Astrocyte (in vitro differentiated cells and primary cell): ENCODE results near the gene GRAMD1B. TPM values are rescaled to one million over a fixed set of nuclear protein-coding genes. Genes with fewer than 3 reads are reported as not detected.

Experiments used
- DNase-seq: peaks from one replicate; pipeline ENCODE4 v3.0.0-alpha.2; 2010; ENCODE audit warnings: low read depth
- FAIRE-seq: peaks from 2 replicates; lab custom pipeline; 2011; peaks lifted over from hg19 to GRCh38; lab: Jason Lieb, UNC
- H2AFZ ChIP-seq: 2 replicates; pipeline ENCODE4 v1.6.0; 2012; ENCODE audit warnings: low read depth, low read length, inconsistent platforms
- H3K27ac ChIP-seq: 2 replicates; pipeline ENCODE4 v1.5.1; 2011; ENCODE audit warnings: low read depth, low read length, inconsistent platforms
- H3K27me3 ChIP-seq: 2 replicates; pipeline ENCODE4 v1.6.0; 2011; ENCODE audit warnings: low read length, inconsistent platforms; ENCODE audit not compliant: insufficient read depth
- H3K36me3 ChIP-seq: 2 replicates; pipeline ENCODE4 v1.5.1; 2011; ENCODE audit warnings: low read length, inconsistent platforms; ENCODE audit not compliant: insufficient read depth
- H3K4me1 ChIP-seq: 2 replicates; pipeline ENCODE4 v1.5.1; 2011; ENCODE audit warnings: low read length, inconsistent platforms; ENCODE audit not compliant: insufficient read depth
- H3K4me2 ChIP-seq: 2 replicates; pipeline ENCODE4 v1.6.0; 2012; ENCODE audit warnings: low read length, inconsistent platforms
- H3K4me3 ChIP-seq: 2 replicates; pipeline ENCODE4 v1.5.1; 2011; ENCODE audit warnings: low read depth, mild to moderate bottlenecking, low read length, inconsistent platforms; ENCODE audit not compliant: insufficient read depth
- H3K79me2 ChIP-seq: 2 replicates; pipeline ENCODE4 v1.6.0; 2012; ENCODE audit warnings: mild to moderate bottlenecking, low read length, inconsistent platforms; ENCODE audit not compliant: insufficient read depth
- H3K9ac ChIP-seq: 2 replicates; pipeline ENCODE4 v1.6.0; 2012; ENCODE audit warnings: mild to moderate bottlenecking, low read length, inconsistent platforms
- H3K9me3 ChIP-seq: 2 replicates; pipeline ENCODE4 v1.5.1; 2012; ENCODE audit warnings: low read depth, mild to moderate bottlenecking, low read length, inconsistent platforms; ENCODE audit not compliant: insufficient read depth
- H4K20me1 ChIP-seq: 2 replicates; pipeline ENCODE4 v1.6.0; 2012; ENCODE audit warnings: low read length, inconsistent platforms; ENCODE audit not compliant: insufficient read depth
- H3K27ac Mint-ChIP-seq: one replicate; pipeline ENCODE4 v1.8.0; 2021; ENCODE audit warnings: mild to moderate bottlenecking, mixed read lengths; ENCODE audit not compliant: unreplicated experiment
- H3K27me3 Mint-ChIP-seq: one replicate; pipeline ENCODE4 v1.8.0; 2021; ENCODE audit warnings: low read depth, mixed read lengths; ENCODE audit not compliant: unreplicated experiment
- H3K36me3 Mint-ChIP-seq: one replicate; pipeline ENCODE4 v1.8.0; 2021; ENCODE audit warnings: low read depth, mixed read lengths; ENCODE audit not compliant: unreplicated experiment
- H3K4me1 Mint-ChIP-seq: one replicate; pipeline ENCODE4 v1.8.0; 2021; ENCODE audit warnings: low read depth, mixed read lengths; ENCODE audit not compliant: unreplicated experiment
- H3K4me3 Mint-ChIP-seq: one replicate; pipeline ENCODE4 v1.8.0; 2021; ENCODE audit warnings: mild to moderate bottlenecking, moderate library complexity, mixed read lengths; ENCODE audit not compliant: unreplicated experiment
- H3K9me3 Mint-ChIP-seq: one replicate; pipeline ENCODE4 v1.8.0; 2021; ENCODE audit warnings: mild to moderate bottlenecking, mixed read lengths; ENCODE audit not compliant: unreplicated experiment
- CTCF ChIP-seq: IDR thresholded peaks from 2 replicates; pipeline ENCODE4 v1.5.1; 2011; ENCODE audit warnings: low read depth, mild to moderate bottlenecking, inconsistent platforms, low read length, moderate library complexity; ENCODE audit not compliant: insufficient read depth
- EZH2 ChIP-seq: IDR thresholded peaks from 2 replicates; pipeline ENCODE4 v1.6.1; 2012; ENCODE audit warnings: mild to moderate bottlenecking, low read length, inconsistent platforms; ENCODE audit not compliant: insufficient read depth
- total RNA-seq: library from RNA; stranded (reverse); gene quantifications from 2 replicates; pipeline ENCODE4 v1.2.1, GENCODE V29; 2021

Gene GRAMD1B
- total RNA-seq, 1 donor from 2014 or later: 6.5 TPM

- Mint-ChIP-seq H3K9me3 (no peaks in the 10 kb centered on the region), H3K36me3 (no peaks in the 10 kb centered on the region), H3K4me3 (peak overlapping the region; percentile 68), H3K4me1 (peaks cover 2% of the 10 kb centered on the region), H3K27me3 (peaks cover 33% of the 10 kb centered on the region), H3K27ac (no peak overlapping the region)
- Histone ChIP-seq H3K4me1 (no peaks in the 10 kb centered on the region), H3K4me2 (no peak overlapping the region), H3K27ac (no peak overlapping the region), H3K9me3 (no peaks in the 10 kb centered on the region), H3K27me3 (peaks cover 30% of the 10 kb centered on the region), H3K4me3 (no peak overlapping the region), H3K36me3 (no peaks in the 10 kb centered on the region), H4K20me1 (no peaks in the 10 kb centered on the region), H2AFZ (no peak overlapping the region), H3K9ac (no peak overlapping the region), H3K79me2 (no peaks in the 10 kb centered on the region)
- no peak for FAIRE-seq
- DNase-seq: no peak
- TF ChIP-seq EZH2 (no peak), CTCF (no peak)
Observed at GRCh38 chr11:123409456-123410217, 20.4 kb upstream of the GRAMD1B start.

GRCh38 chr11:123410218-123410549, 19.9 kb upstream of the GRAMD1B start:
- no peaks in the 10 kb centered on the region for H3K4me1 Mint-ChIP-seq
- no peak overlapping the region for H3K4me3 ChIP-seq
- peaks cover 28% of the 10 kb centered on the region for H3K27me3 Mint-ChIP-seq
- H3K79me2 ChIP-seq: no peaks in the 10 kb centered on the region
- H3K4me1 ChIP-seq: no peaks in the 10 kb centered on the region
- DNase-seq (no peak), FAIRE-seq (no peak)
- H3K9me3 Mint-ChIP-seq: no peaks in the 10 kb centered on the region
- peaks cover 25% of the 10 kb centered on the region for H3K27me3 ChIP-seq
- TF ChIP-seq CTCF: no peak
- TF ChIP-seq EZH2: no peak
- H2AFZ ChIP-seq: no peak overlapping the region
- H3K4me2 ChIP-seq: no peak overlapping the region
- no peaks in the 10 kb centered on the region for H3K9me3 ChIP-seq
- no peaks in the 10 kb centered on the region for H3K36me3 Mint-ChIP-seq
- H3K27ac ChIP-seq: no peak overlapping the region
- H3K27ac Mint-ChIP-seq: no peak overlapping the region
- no peak overlapping the region for H3K9ac ChIP-seq
- H3K36me3 ChIP-seq: no peaks in the 10 kb centered on the region
- no peaks in the 10 kb centered on the region for H4K20me1 ChIP-seq
- peak overlapping the region; percentile 68 for H3K4me3 Mint-ChIP-seq

- Histone ChIP-seq H3K79me2 (no peaks in the 10 kb centered on the region), H3K36me3 (no peaks in the 10 kb centered on the region), H3K4me2 (no peak overlapping the region), H2AFZ (no peak overlapping the region), H3K9ac (no peak overlapping the region), H3K27me3 (peaks cover 12% of the 10 kb centered on the region), H3K9me3 (no peaks in the 10 kb centered on the region), H3K4me1 (no peaks in the 10 kb centered on the region), H4K20me1 (no peaks in the 10 kb centered on the region), H3K27ac (no peak overlapping the region), H3K4me3 (no peak overlapping the region)
- DNase-seq: no peak
- Mint-ChIP-seq H3K36me3 (no peaks in the 10 kb centered on the region), H3K27me3 (peaks cover 28% of the 10 kb centered on the region), H3K4me1 (no peaks in the 10 kb centered on the region), H3K9me3 (no peaks in the 10 kb centered on the region), H3K27ac (no peak overlapping the region), H3K4me3 (no peak overlapping the region)
- no peak for TF ChIP-seq CTCF
- TF ChIP-seq EZH2: no peak
- FAIRE-seq: no peak
Observed at GRCh38 chr11:123413636-123414035, 16.4 kb upstream of the GRAMD1B start.
